ENCODE data around the gene STK35. TPM values are rescaled to one million over a fixed set of nuclear protein-coding genes. Genes with fewer than 3 reads are reported as not detected.

STK35 gene
- total and polyA plus RNA-seq, 4 experiments from 2014 or later = 5.9 to 19.3 (median 12.5) TPM

GRCh38 chr20:2066461-2067122 is 35.0 kb upstream of the STK35 start:
- no peak overlapping the region for H3K27ac ChIP-seq (ENCODE audit: low read depth, low read length)
- no peak overlapping the region for H3K4me3 ChIP-seq (ENCODE audit: low read length in 2 of 2)
- no peaks in the 10 kb centered on the region for H3K4me1 ChIP-seq (ENCODE audit: insufficient read depth, low read length)
- Mint-ChIP-seq H3K36me3 (no peaks in the 10 kb centered on the region), H3K4me1 (no peaks in the 10 kb centered on the region), H3K9me3 (peaks cover 0 to 5% (median 4%) of the 10 kb centered on the region in 8 donors), H3K27me3 (peaks cover 33 to 34% of the 10 kb centered on the region in 2 donors), H3K4me3 (no peak overlapping the region), H3K27ac (no peak overlapping the region)
- peaks cover 4% of the 10 kb centered on the region for H3K27me3 ChIP-seq (ENCODE audit: insufficient read depth, low read length)
- H3K36me3 ChIP-seq (ENCODE audit: insufficient read depth, low read length) = no peaks in the 10 kb centered on the region
- no peaks in the 10 kb centered on the region for H3K9me3 ChIP-seq (ENCODE audit: control insufficient read depth in 1 of 2, low read length in 2 of 2)
- no peak for DNase-seq
- POLR2A ChIA-PET (ENCODE audit: partially characterized antibody) = no interaction called here
- CTCF ChIA-PET (ENCODE audit: partially characterized antibody) = no interaction called here
- intact Hi-C loops (cut with micrococcal nuclease) = no loop called here

GRCh38 chr20:2080532-2081224 is 20.9 kb upstream of the STK35 start:
- intact Hi-C loops (cut with micrococcal nuclease) = no loop called here
- no peaks in the 10 kb centered on the region for H3K36me3 ChIP-seq (ENCODE audit: insufficient read depth, low read length)
- no peaks in the 10 kb centered on the region for H3K4me1 Mint-ChIP-seq
- H3K27me3 Mint-ChIP-seq = peaks cover 10 to 37% of the 10 kb centered on the region in 2 donors
- peaks cover 3% of the 10 kb centered on the region for H3K27me3 ChIP-seq (ENCODE audit: insufficient read depth, low read length)
- no peaks in the 10 kb centered on the region for H3K9me3 ChIP-seq (ENCODE audit: control insufficient read depth in 1 of 2, low read length in 2 of 2)
- ChIA-PET CTCF (ENCODE audit: partially characterized antibody) (no interaction called here), POLR2A (ENCODE audit: partially characterized antibody) (no interaction called here)
- no peak overlapping the region for H3K4me3 ChIP-seq (ENCODE audit: low read length in 2 of 2)
- no peaks in the 10 kb centered on the region for H3K36me3 Mint-ChIP-seq
- no peak overlapping the region for H3K27ac Mint-ChIP-seq
- H3K9me3 Mint-ChIP-seq = no peaks in the 10 kb centered on the region
- H3K27ac ChIP-seq (ENCODE audit: low read depth, low read length) = no peak overlapping the region
- no peaks in the 10 kb centered on the region for H3K4me1 ChIP-seq (ENCODE audit: insufficient read depth, low read length)
- no peak for DNase-seq
- no peak overlapping the region for H3K4me3 Mint-ChIP-seq

- no peak overlapping the region for H3K27ac ChIP-seq (ENCODE audit: low read depth, low read length)
- H3K36me3 ChIP-seq (ENCODE audit: insufficient read depth, low read length) = no peaks in the 10 kb centered on the region
- Mint-ChIP-seq H3K36me3 (no peaks in the 10 kb centered on the region), H3K4me1 (no peaks in the 10 kb centered on the region), H3K4me3 (no peak overlapping the region), H3K27ac (no peak overlapping the region), H3K9me3 (no peaks in the 10 kb centered on the region), H3K27me3 (peaks cover 24 to 46% of the 10 kb centered on the region in 2 donors)
- no peak for DNase-seq
- H3K4me1 ChIP-seq (ENCODE audit: insufficient read depth, low read length) = no peaks in the 10 kb centered on the region
- H3K4me3 ChIP-seq (ENCODE audit: low read length in 2 of 2) = no peak overlapping the region
- H3K9me3 ChIP-seq (ENCODE audit: control insufficient read depth in 1 of 2, low read length in 2 of 2) = no peaks in the 10 kb centered on the region
- intact Hi-C loops (cut with micrococcal nuclease) = no loop called here
- POLR2A ChIA-PET (ENCODE audit: partially characterized antibody) = no interaction called here
- H3K27me3 ChIP-seq (ENCODE audit: insufficient read depth, low read length) = peaks cover 8% of the 10 kb centered on the region
- CTCF ChIA-PET (ENCODE audit: partially characterized antibody) = no interaction called here
These were observed 16.9 kb upstream of the STK35 start for GRCh38 chr20:2084703-2085102.

GRCh38 chr20:2086177-2086979 is 15.2 kb upstream of the STK35 start:
- H3K4me3 ChIP-seq (ENCODE audit: low read length in 2 of 2) = no peak overlapping the region
- POLR2A ChIA-PET (ENCODE audit: partially characterized antibody) = no interaction called here
- intact Hi-C loops (cut with micrococcal nuclease) = no loop called here
- DNase-seq = no peak
- peaks cover 8% of the 10 kb centered on the region for H3K27me3 ChIP-seq (ENCODE audit: insufficient read depth, low read length)
- Mint-ChIP-seq H3K36me3 (no peaks in the 10 kb centered on the region), H3K4me3 (no peak overlapping the region), H3K9me3 (no peaks in the 10 kb centered on the region), H3K27ac (no peak overlapping the region), H3K4me1 (no peaks in the 10 kb centered on the region), H3K27me3 (peaks cover 30 to 36% of the 10 kb centered on the region in 2 donors)
- CTCF ChIA-PET (ENCODE audit: partially characterized antibody) = no interaction called here
- no peaks in the 10 kb centered on the region for H3K4me1 ChIP-seq (ENCODE audit: insufficient read depth, low read length)
- no peaks in the 10 kb centered on the region for H3K36me3 ChIP-seq (ENCODE audit: insufficient read depth, low read length)
- no peaks in the 10 kb centered on the region for H3K9me3 ChIP-seq (ENCODE audit: control insufficient read depth in 1 of 2, low read length in 2 of 2)
- no peak overlapping the region for H3K27ac ChIP-seq (ENCODE audit: low read depth, low read length)

GRCh38 chr20:2086980-2087377 is 14.6 kb upstream of the STK35 start:
- Mint-ChIP-seq H3K4me3 (no peak overlapping the region), H3K9me3 (no peaks in the 10 kb centered on the region), H3K27ac (no peak overlapping the region), H3K27me3 (peaks cover 28 to 35% of the 10 kb centered on the region in 2 donors), H3K36me3 (no peaks in the 10 kb centered on the region), H3K4me1 (no peaks in the 10 kb centered on the region)
- CTCF ChIA-PET (ENCODE audit: partially characterized antibody) = no interaction called here
- Histone ChIP-seq H3K4me3 (ENCODE audit: low read length in 2 of 2) (no peak overlapping the region), H3K9me3 (ENCODE audit: control insufficient read depth in 1 of 2, low read length in 2 of 2) (no peaks in the 10 kb centered on the region), H3K4me1 (ENCODE audit: insufficient read depth, low read length) (no peaks in the 10 kb centered on the region), H3K27me3 (ENCODE audit: insufficient read depth, low read length) (peaks cover 8% of the 10 kb centered on the region), H3K36me3 (ENCODE audit: insufficient read depth, low read length) (no peaks in the 10 kb centered on the region), H3K27ac (ENCODE audit: low read depth, low read length) (no peak overlapping the region)
- POLR2A ChIA-PET (ENCODE audit: partially characterized antibody) = no interaction called here
- DNase-seq = no peak
- intact Hi-C loops (cut with micrococcal nuclease) = no loop called here

- Histone ChIP-seq H3K4me3 (ENCODE audit: low read length in 2 of 2) (no peak overlapping the region), H3K27me3 (ENCODE audit: insufficient read depth, low read length) (peaks cover 17% of the 10 kb centered on the region), H3K36me3 (ENCODE audit: insufficient read depth, low read length) (no peaks in the 10 kb centered on the region), H3K4me1 (ENCODE audit: insufficient read depth, low read length) (no peaks in the 10 kb centered on the region), H3K27ac (ENCODE audit: low read depth, low read length) (no peak overlapping the region), H3K9me3 (ENCODE audit: control insufficient read depth in 1 of 2, low read length in 2 of 2) (no peaks in the 10 kb centered on the region)
- Mint-ChIP-seq H3K27ac (no peak overlapping the region), H3K4me1 (no peaks in the 10 kb centered on the region), H3K9me3 (no peaks in the 10 kb centered on the region), H3K36me3 (no peaks in the 10 kb centered on the region), H3K27me3 (peaks cover 32 to 44% of the 10 kb centered on the region in 2 donors), H3K4me3 (no peak overlapping the region)
- intact Hi-C loops (cut with micrococcal nuclease) = no loop called here
- DNase-seq = no peak
- ChIA-PET CTCF (ENCODE audit: partially characterized antibody) (interaction anchor here (0.9 kb wide), 1 partner anchor 20 kb away, joined by 3 read pairs; no protein-coding TSS in a partner anchor), POLR2A (ENCODE audit: partially characterized antibody) (no interaction called here)
These were observed 12.7 kb upstream of the STK35 start for GRCh38 chr20:2088891-2089290.

- Histone ChIP-seq H3K36me3 (ENCODE audit: insufficient read depth, low read length) (no peaks in the 10 kb centered on the region), H3K4me3 (ENCODE audit: low read length in 2 of 2) (no peak overlapping the region), H3K4me1 (ENCODE audit: insufficient read depth, low read length) (no peaks in the 10 kb centered on the region), H3K27ac (ENCODE audit: low read depth, low read length) (no peak overlapping the region), H3K27me3 (ENCODE audit: insufficient read depth, low read length) (peaks cover 17% of the 10 kb centered on the region), H3K9me3 (ENCODE audit: control insufficient read depth in 1 of 2, low read length in 2 of 2) (no peaks in the 10 kb centered on the region)
- Mint-ChIP-seq H3K27ac (no peak overlapping the region), H3K27me3 (peaks cover 33 to 43% of the 10 kb centered on the region in 2 donors), H3K9me3 (no peaks in the 10 kb centered on the region), H3K4me3 (no peak overlapping the region), H3K4me1 (no peaks in the 10 kb centered on the region), H3K36me3 (no peaks in the 10 kb centered on the region)
- CTCF ChIA-PET (ENCODE audit: partially characterized antibody) = interaction anchor here (0.9 kb wide), 1 partner anchor 19 kb away, joined by 3 read pairs; no protein-coding TSS in a partner anchor
- no peak for DNase-seq
- POLR2A ChIA-PET (ENCODE audit: partially characterized antibody) = no interaction called here
- intact Hi-C loops (cut with micrococcal nuclease) = no loop called here
These were observed 12.2 kb upstream of the STK35 start for GRCh38 chr20:2089447-2089846.

Measured in CD4-positive, alpha-beta memory T cell (primary cell).